GM12891 (cell line): ENCODE measurements around the gene ZC3H12C.

Source experiments
- POLR2A ChIP-seq: IDR thresholded peaks from 2 replicates; pipeline ENCODE4 v1.6.1; 2011; ENCODE audit warnings: low read depth, low read length, control low read depth
- POLR2AphosphoS5 ChIP-seq: IDR thresholded peaks from 2 replicates; pipeline ENCODE4 v1.6.1; 2011; ENCODE audit warnings: low read depth, low read length, control low read depth
- SPI1 ChIP-seq: IDR thresholded peaks from 2 replicates; pipeline ENCODE4 v1.6.1; 2011; ENCODE audit warnings: low read depth, low read length, control low read depth
- TAF1 ChIP-seq: IDR thresholded peaks from 2 replicates; pipeline ENCODE4 v1.6.1; 2011; ENCODE audit warnings: low read depth, low read length, control low read depth

- TF ChIP-seq POLR2A = no peak
- no peak for TF ChIP-seq SPI1
- no peak for TF ChIP-seq POLR2AphosphoS5
- TF ChIP-seq TAF1 = no peak
These were observed 1.1 kb upstream of the ZC3H12C start for GRCh38 chr11:110092111-110092514.
